ENCODE results near the gene NFATC2.

DNA sequence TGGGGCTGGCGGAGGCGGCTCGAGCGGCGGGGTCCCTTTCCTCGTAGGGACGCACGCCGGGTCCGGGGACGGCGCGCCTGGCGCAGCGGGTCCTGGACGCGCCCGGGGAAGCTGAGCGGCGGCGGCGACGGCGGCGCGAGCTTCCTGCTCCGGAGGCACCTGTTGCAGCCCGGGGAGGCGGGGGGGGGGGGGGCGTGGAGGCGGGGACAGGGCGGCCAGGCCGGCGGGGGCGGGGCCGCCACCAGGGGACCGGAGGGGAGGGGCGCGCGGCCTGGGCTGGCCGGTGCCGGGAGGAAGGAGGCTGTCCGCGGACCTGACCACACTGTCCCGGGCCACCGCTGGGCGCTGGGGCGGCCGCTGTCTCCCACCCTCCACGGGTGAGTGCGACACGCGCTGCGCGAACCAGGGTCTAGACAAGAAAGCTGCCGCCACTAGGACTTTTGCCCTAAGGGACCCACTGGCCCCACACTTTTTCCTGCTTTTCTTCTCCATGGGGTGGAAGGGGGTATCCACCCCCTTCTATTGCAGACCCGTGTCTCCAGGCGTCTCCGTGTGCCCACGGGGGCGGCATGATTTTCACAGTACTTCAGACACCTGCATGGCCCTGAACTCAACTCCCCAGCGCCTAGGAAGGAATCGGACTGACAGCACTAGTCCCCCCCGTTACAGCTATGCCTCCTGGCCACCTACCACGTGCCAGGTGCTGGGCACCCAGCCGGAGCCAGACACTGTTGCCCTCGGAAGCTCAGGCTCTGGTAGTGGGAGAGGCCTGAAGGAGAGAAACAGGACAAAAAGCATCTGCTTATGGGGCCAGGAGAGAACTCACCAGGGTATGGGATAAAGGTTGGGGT lies at the start of gene NFATC2:
- TF ChIP-seq EZH2phosphoT487 (IDR thresholded peaks at IDR 0.05; ENCODE audit: borderline replicate concordance) (no peak), EZH2 (IDR thresholded peaks at IDR 0.05) (no peak)
- TF ChIP-seq, protein P1, sequence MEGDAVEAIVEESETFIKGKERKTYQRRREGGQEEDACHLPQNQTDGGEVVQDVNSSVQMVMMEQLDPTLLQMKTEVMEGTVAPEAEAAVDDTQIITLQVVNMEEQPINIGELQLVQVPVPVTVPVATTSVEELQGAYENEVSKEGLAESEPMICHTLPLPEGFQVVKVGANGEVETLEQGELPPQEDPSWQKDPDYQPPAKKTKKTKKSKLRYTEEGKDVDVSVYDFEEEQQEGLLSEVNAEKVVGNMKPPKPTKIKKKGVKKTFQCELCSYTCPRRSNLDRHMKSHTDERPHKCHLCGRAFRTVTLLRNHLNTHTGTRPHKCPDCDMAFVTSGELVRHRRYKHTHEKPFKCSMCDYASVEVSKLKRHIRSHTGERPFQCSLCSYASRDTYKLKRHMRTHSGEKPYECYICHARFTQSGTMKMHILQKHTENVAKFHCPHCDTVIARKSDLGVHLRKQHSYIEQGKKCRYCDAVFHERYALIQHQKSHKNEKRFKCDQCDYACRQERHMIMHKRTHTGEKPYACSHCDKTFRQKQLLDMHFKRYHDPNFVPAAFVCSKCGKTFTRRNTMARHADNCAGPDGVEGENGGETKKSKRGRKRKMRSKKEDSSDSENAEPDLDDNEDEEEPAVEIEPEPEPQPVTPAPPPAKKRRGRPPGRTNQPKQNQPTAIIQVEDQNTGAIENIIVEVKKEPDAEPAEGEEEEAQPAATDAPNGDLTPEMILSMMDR (IDR thresholded peaks at IDR 0.05 in 2 of 3, conservative IDR thresholded peaks at IDR 0.05 in 1 of 3; ENCODE audit: borderline replicate concordance in 1 of 3, insufficient read depth in 1 of 3, low read depth in 2 of 3, low read length in 2 of 3): no peak

All from HCT116 (cell line).